Neural cell (in vitro differentiated cells): Measurements from ENCODE around the gene GJB3. TPM values are rescaled to one million over a fixed set of nuclear protein-coding genes. Genes with fewer than 3 reads are reported as not detected.

ENCODE experiments used
- H2AFZ ChIP-seq: fragments of 200-600, 300-800 bp; sonication (generic), shearing (Covaris generic); 2 replicates; pipeline ENCODE4 v1.6.0; 2014; ENCODE audit warnings: low read depth, mild to moderate bottlenecking, antibody characterized with exemption, low read length, moderate library complexity
- H3F3A ChIP-seq: fragments of 200-600 bp; shearing (Covaris generic); 2 replicates; pipeline ENCODE4 v1.6.1; 2016; ENCODE audit warnings: mild to moderate bottlenecking, moderate library complexity, mixed read lengths, antibody characterized with exemption, low read length; ENCODE audit not compliant: insufficient read depth, poor library complexity, severe bottlenecking
- H3K27ac ChIP-seq: fragments of 200-600, 300-800 bp; sonication (generic), shearing (Covaris generic); 2 replicates; pipeline ENCODE4 v1.5.1; 2014; ENCODE audit warnings: mild to moderate bottlenecking, low read length, moderate library complexity
- H3K27me3 ChIP-seq: fragments of 300-800, 200-600 bp; sonication (generic), shearing (Covaris generic); 2 replicates; pipeline ENCODE4 v1.6.0; 2014; ENCODE audit warnings: mild to moderate bottlenecking, low read depth, low read length, moderate library complexity; ENCODE audit not compliant: insufficient read depth
- H3K36me3 ChIP-seq: fragments of 300-800, 200-600 bp; sonication (generic), shearing (Covaris generic); 2 replicates; pipeline ENCODE4 v1.5.1; 2014; ENCODE audit warnings: mild to moderate bottlenecking, antibody characterized with exemption, low read length, moderate library complexity; ENCODE audit not compliant: insufficient read depth
- H3K4me2 ChIP-seq: fragments of 300-800, 200-600 bp; sonication (generic), shearing (Covaris generic); 2 replicates; pipeline ENCODE4 v1.6.0; 2014; ENCODE audit warnings: mild to moderate bottlenecking, low read length
- H3K4me3 ChIP-seq: fragments of 300-800, 200-600 bp; sonication (generic), shearing (Covaris generic); 2 replicates; pipeline ENCODE4 v1.5.1; 2014; ENCODE audit warnings: mild to moderate bottlenecking, low read length, moderate library complexity
- H3K79me2 ChIP-seq: fragments of 200-600 bp; shearing (Covaris generic); replicated peaks from 2 replicates; pipeline ENCODE4 v1.6.0; 2014; ENCODE audit warnings: mild to moderate bottlenecking, low read length, moderate library complexity; ENCODE audit not compliant: insufficient read depth
- H3K9ac ChIP-seq: fragments of 300-800, 200-600 bp; sonication (generic), shearing (Covaris generic); 2 replicates; pipeline ENCODE4 v1.6.1; 2016; ENCODE audit warnings: mild to moderate bottlenecking, low read length, mixed read lengths
- H3K9me2 ChIP-seq: fragments of 200-600 bp; shearing (Covaris generic); 2 replicates; pipeline ENCODE4 v1.6.1; 2016; ENCODE audit warnings: mild to moderate bottlenecking, low read length, mixed read lengths; ENCODE audit not compliant: insufficient read depth
- H3K9me3 ChIP-seq: fragments of 200-600, 300-800 bp; sonication (generic), shearing (Covaris generic); 2 replicates; pipeline ENCODE4 v1.6.1; 2016; ENCODE audit warnings: mild to moderate bottlenecking, mixed run types, low read length, moderate library complexity, mixed read lengths
- H4K20me1 ChIP-seq: fragments of 200-600 bp; shearing (Covaris generic); 2 replicates; pipeline ENCODE4 v1.6.1; 2016; ENCODE audit warnings: mild to moderate bottlenecking, mixed run types; ENCODE audit not compliant: insufficient read depth
- EP300 ChIP-seq: fragments of 450-650 bp; conservative IDR thresholded peaks from 2 replicates; pipeline ENCODE4 v1.6.1; 2014; ENCODE audit warnings: antibody characterized with exemption, mild to moderate bottlenecking, moderate library complexity; ENCODE audit not compliant: poor library complexity, severe bottlenecking
- EZH2 ChIP-seq: fragments of 200-600, 300-800 bp; shearing (Covaris generic), sonication (generic); IDR thresholded peaks from 2 replicates; pipeline ENCODE4 v1.6.1; 2014; ENCODE audit warnings: antibody characterized with exemption, low read length, borderline replicate concordance, mild to moderate bottlenecking; ENCODE audit not compliant: insufficient read depth, poor library complexity, severe bottlenecking
- MXI1 ChIP-seq: fragments of 450-650 bp; conservative IDR thresholded peaks from 2 replicates; pipeline ENCODE4 v1.6.1; 2014; ENCODE audit warnings: antibody characterized with exemption, mild to moderate bottlenecking; ENCODE audit not compliant: poor library complexity, severe bottlenecking
- POLR2AphosphoS5 ChIP-seq: IDR thresholded peaks from 2 replicates; pipeline ENCODE4 v1.6.1; 2012
- RAD21 ChIP-seq: fragments of 450-650 bp; conservative IDR thresholded peaks from 2 replicates; pipeline ENCODE4 v1.6.1; 2014; ENCODE audit warnings: antibody characterized with exemption, mild to moderate bottlenecking, moderate library complexity
- SMC3 ChIP-seq: fragments of 450-650 bp; conservative IDR thresholded peaks from 2 replicates; pipeline ENCODE4 v1.6.1; 2014; ENCODE audit warnings: antibody characterized with exemption, mild to moderate bottlenecking, moderate library complexity; ENCODE audit not compliant: poor library complexity
- TAF1 ChIP-seq: IDR thresholded peaks from 2 replicates; pipeline ENCODE4 v1.6.1; 2012; ENCODE audit warnings: low read depth
- polyA plus RNA-seq: library from polyadenylated mRNA; depleted of rRNA; stranded (reverse); fragments of >200 nt; gene quantifications from 2 replicates; pipeline ENCODE4 v1.2.3, GENCODE V29; 2014
- TF ChIP-seq, protein P1 (sequence below): fragments of 450-650 bp; IDR thresholded peaks from 2 replicates; pipeline ENCODE4 v1.5.1; 2014; ENCODE audit warnings: antibody characterized with exemption, mild to moderate bottlenecking, moderate library complexity; ENCODE audit not compliant: poor library complexity, severe bottlenecking
- TF ChIP-seq, protein P2 (sequence below): IDR thresholded peaks from 2 replicates; pipeline ENCODE4 v1.6.1; 2012; ENCODE audit warnings: borderline replicate concordance

Gene GJB3
- polyA plus RNA-seq, 1 donor from 2014 or later, result not detected

DNA sequence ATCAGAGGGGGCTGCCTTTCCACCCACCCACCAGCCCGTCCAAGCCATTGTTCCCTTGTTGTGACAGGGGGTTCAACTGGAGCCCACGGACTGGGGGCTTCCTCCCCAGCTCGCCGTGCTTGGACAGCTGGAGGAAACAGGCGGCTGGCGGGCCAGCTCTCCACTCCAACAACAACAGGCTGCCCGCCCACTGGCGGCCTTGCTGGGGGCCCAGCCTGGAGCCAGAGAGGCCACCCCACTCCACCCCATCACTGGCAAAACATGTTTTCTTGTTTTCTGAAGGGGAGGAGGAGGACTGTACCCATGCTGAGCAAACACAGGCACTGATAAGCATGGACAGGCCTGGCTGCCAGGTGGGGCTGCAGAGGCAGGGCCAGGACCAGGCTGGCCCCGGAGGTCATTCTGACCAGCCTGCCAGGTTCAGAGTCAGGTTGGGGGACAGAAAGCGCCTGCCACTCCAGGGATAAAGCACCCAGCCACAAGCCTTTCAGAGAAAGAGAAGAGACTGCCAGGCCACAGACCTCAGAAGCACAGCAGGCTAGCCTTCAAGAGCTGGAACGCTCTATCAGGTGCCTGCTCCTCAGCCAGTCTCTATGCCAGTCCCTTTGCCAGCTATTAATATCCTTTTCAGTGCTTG, 44.6 kb downstream of the GJB3 start:
- H3K79me2 ChIP-seq, result no peaks in the 10 kb centered on the region
- no peaks in the 10 kb centered on the region for H3K9me3 ChIP-seq
- H3K36me3 ChIP-seq, result no peaks in the 10 kb centered on the region
- no peaks in the 10 kb centered on the region for H4K20me1 ChIP-seq
- H3K9me2 ChIP-seq, result no peaks in the 10 kb centered on the region
- no peak overlapping the region for H3K9ac ChIP-seq
- H3K27ac ChIP-seq, result no peak overlapping the region
- no peak overlapping the region for H2AFZ ChIP-seq
- no peak overlapping the region for H3K4me2 ChIP-seq
- no peak overlapping the region for H3K4me3 ChIP-seq
- TF ChIP-seq EP300 (no peak), TAF1 (no peak), MXI1 (no peak), SMC3 (no peak), POLR2AphosphoS5 (no peak), RAD21 (no peak), EZH2 (no peak)
- TF ChIP-seq, protein P1, sequence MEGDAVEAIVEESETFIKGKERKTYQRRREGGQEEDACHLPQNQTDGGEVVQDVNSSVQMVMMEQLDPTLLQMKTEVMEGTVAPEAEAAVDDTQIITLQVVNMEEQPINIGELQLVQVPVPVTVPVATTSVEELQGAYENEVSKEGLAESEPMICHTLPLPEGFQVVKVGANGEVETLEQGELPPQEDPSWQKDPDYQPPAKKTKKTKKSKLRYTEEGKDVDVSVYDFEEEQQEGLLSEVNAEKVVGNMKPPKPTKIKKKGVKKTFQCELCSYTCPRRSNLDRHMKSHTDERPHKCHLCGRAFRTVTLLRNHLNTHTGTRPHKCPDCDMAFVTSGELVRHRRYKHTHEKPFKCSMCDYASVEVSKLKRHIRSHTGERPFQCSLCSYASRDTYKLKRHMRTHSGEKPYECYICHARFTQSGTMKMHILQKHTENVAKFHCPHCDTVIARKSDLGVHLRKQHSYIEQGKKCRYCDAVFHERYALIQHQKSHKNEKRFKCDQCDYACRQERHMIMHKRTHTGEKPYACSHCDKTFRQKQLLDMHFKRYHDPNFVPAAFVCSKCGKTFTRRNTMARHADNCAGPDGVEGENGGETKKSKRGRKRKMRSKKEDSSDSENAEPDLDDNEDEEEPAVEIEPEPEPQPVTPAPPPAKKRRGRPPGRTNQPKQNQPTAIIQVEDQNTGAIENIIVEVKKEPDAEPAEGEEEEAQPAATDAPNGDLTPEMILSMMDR, result no peak
- TF ChIP-seq, protein P2, sequence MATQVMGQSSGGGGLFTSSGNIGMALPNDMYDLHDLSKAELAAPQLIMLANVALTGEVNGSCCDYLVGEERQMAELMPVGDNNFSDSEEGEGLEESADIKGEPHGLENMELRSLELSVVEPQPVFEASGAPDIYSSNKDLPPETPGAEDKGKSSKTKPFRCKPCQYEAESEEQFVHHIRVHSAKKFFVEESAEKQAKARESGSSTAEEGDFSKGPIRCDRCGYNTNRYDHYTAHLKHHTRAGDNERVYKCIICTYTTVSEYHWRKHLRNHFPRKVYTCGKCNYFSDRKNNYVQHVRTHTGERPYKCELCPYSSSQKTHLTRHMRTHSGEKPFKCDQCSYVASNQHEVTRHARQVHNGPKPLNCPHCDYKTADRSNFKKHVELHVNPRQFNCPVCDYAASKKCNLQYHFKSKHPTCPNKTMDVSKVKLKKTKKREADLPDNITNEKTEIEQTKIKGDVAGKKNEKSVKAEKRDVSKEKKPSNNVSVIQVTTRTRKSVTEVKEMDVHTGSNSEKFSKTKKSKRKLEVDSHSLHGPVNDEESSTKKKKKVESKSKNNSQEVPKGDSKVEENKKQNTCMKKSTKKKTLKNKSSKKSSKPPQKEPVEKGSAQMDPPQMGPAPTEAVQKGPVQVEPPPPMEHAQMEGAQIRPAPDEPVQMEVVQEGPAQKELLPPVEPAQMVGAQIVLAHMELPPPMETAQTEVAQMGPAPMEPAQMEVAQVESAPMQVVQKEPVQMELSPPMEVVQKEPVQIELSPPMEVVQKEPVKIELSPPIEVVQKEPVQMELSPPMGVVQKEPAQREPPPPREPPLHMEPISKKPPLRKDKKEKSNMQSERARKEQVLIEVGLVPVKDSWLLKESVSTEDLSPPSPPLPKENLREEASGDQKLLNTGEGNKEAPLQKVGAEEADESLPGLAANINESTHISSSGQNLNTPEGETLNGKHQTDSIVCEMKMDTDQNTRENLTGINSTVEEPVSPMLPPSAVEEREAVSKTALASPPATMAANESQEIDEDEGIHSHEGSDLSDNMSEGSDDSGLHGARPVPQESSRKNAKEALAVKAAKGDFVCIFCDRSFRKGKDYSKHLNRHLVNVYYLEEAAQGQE, result no peak
- H3K27me3 ChIP-seq, result no peaks in the 10 kb centered on the region
- H3F3A ChIP-seq, result no peaks in the 10 kb centered on the region

DNA sequence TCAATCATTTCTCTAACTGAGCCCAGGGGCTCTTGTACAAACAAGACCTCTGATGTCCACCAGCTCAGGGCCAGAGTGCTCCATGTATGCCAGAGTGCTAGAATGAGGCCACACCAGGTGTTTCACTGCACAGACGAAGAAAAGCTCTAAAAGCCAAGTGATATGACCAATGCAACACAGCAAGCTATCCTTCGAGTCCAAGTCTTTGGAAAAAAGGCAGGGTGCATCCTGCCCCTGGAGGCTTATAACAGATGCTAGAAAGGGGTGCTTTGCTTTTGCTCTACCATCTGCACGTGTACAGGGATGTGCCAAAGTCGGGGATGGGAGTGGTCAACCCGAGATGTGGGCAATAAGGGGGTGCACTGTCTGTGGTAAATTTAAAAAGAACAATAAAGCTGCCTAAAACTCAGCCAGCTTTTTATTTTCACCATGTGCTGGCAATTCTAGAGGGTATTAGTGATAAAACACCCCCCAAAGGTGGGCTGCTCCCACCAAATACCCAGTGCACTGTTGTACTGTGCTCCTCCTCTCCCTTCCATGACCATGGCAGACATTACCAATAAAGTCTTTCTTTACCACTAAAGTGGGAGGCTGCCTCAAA, 46.4 kb downstream of the GJB3 start:
- no peak for TF ChIP-seq SMC3
- no peak for TF ChIP-seq TAF1
- TF ChIP-seq, protein P1, result no peak
- TF ChIP-seq, protein P2, result no peak
- Histone ChIP-seq H2AFZ (no peak overlapping the region), H3K27me3 (no peaks in the 10 kb centered on the region), H3K36me3 (no peaks in the 10 kb centered on the region), H3K79me2 (no peaks in the 10 kb centered on the region), H3F3A (no peaks in the 10 kb centered on the region), H4K20me1 (no peaks in the 10 kb centered on the region), H3K4me3 (no peak overlapping the region), H3K27ac (no peak overlapping the region), H3K9ac (no peak overlapping the region), H3K4me2 (no peak overlapping the region), H3K9me2 (no peaks in the 10 kb centered on the region), H3K9me3 (no peaks in the 10 kb centered on the region)
